H1 (cell line): ENCODE results near the gene SRRM3. TPM values are rescaled to one million over a fixed set of nuclear protein-coding genes. Genes with fewer than 3 reads are reported as not detected.

Experiments used
- ASH2L ChIP-seq: fragments of 200-600, 300-600 bp; sonication (generic); IDR thresholded peaks from one replicate; pipeline ENCODE4 v1.7.1; 2017; ENCODE audit warnings: low read length
- BACH1 ChIP-seq: IDR thresholded peaks from 2 replicates; pipeline ENCODE4 v1.6.1; 2012; ENCODE audit warnings: low read length, improper control_type of control experiment
- BRCA1 ChIP-seq: IDR thresholded peaks from 2 replicates; pipeline ENCODE4 v1.6.1; 2012; ENCODE audit warnings: low read depth, low read length, improper control_type of control experiment
- CBX8 ChIP-seq: fragments of 300-800, 300-1000 bp; sonication (generic); IDR thresholded peaks from 2 replicates; pipeline ENCODE4 v1.7.1; 2016; ENCODE audit warnings: low read depth, low read length, borderline replicate concordance
- CHD2 ChIP-seq: IDR thresholded peaks from 2 replicates; pipeline ENCODE4 v1.6.1; 2012; ENCODE audit warnings: low read length, improper control_type of control experiment
- EP300 ChIP-seq, 2 experiments: IDR thresholded peaks; 1 replicate in 1 of 2; 2 replicates in 1 of 2; pipeline ENCODE4 v1.6.1; 2011 to 2012; ENCODE audit warnings: low read depth in 2 of 2, low read length in 2 of 2, mild to moderate bottlenecking in 2 of 2, borderline replicate concordance in 1 of 2, inconsistent platforms in 1 of 2, moderate library complexity in 1 of 2
- EZH2 ChIP-seq: fragments of 200-600 bp; sonication (generic); IDR thresholded peaks from 2 replicates; pipeline ENCODE4 v1.7.1; 2012; ENCODE audit warnings: low read depth, mild to moderate bottlenecking, moderate library complexity, low read length, inconsistent platforms; ENCODE audit not compliant: severe bottlenecking
- GABPA ChIP-seq: IDR thresholded peaks from 2 replicates; pipeline ENCODE4 v1.6.1; 2011; ENCODE audit warnings: mild to moderate bottlenecking, low read length, moderate library complexity, borderline replicate concordance; ENCODE audit not compliant: insufficient read depth
- HDAC2 ChIP-seq, 2 experiments: fragments of 300-600 bp in 1 of 2; sonication (generic) in 1 of 2; IDR thresholded peaks; 2 replicates each; pipeline ENCODE4 v1.6.1; 2011 to 2012; ENCODE audit warnings: low read depth in 2 of 2, low read length in 2 of 2, mild to moderate bottlenecking in 2 of 2, moderate library complexity in 2 of 2, borderline replicate concordance in 1 of 2, inconsistent platforms in 1 of 2
- HDAC6 ChIP-seq: IDR thresholded peaks from one replicate; pipeline ENCODE4 v1.7.1; 2012; ENCODE audit warnings: low read depth, mild to moderate bottlenecking, inconsistent platforms, low read length, moderate library complexity
- JUN ChIP-seq: IDR thresholded peaks from 2 replicates; pipeline ENCODE4 v1.6.1; 2011; ENCODE audit warnings: low read depth, mild to moderate bottlenecking, improper control_type of control experiment, low read length
- KDM4A ChIP-seq: IDR thresholded peaks from one replicate; pipeline ENCODE4 v1.7.1; 2012; ENCODE audit warnings: low read depth, mild to moderate bottlenecking, moderate library complexity, low read length, inconsistent platforms; ENCODE audit not compliant: severe bottlenecking
- POLR2AphosphoS5 ChIP-seq: IDR thresholded peaks from 2 replicates; pipeline ENCODE4 v1.6.1; 2011; ENCODE audit warnings: low read depth, low read length
- RAD21 ChIP-seq, 2 experiments: IDR thresholded peaks in 1 of 2; conservative IDR thresholded peaks in 1 of 2; 2 replicates each; pipeline ENCODE4 v1.6.1; 2011; ENCODE audit warnings: low read depth in 2 of 2, low read length in 2 of 2, improper control_type of control experiment in 1 of 2, inconsistent platforms in 1 of 2, mild to moderate bottlenecking in 1 of 2, moderate library complexity in 1 of 2
- RFX5 ChIP-seq: IDR thresholded peaks from 2 replicates; pipeline ENCODE4 v1.6.1; 2011; ENCODE audit warnings: low read depth, low read length, improper control_type of control experiment, borderline replicate concordance
- RXRA ChIP-seq: IDR thresholded peaks from 2 replicates; pipeline ENCODE4 v1.6.1; 2011; ENCODE audit warnings: low read depth, mild to moderate bottlenecking, low read length, moderate library complexity; ENCODE audit not compliant: insufficient read depth
- SP1 ChIP-seq: IDR thresholded peaks from 2 replicates; pipeline ENCODE4 v1.6.1; 2011; ENCODE audit warnings: low read depth, low read length
- SP4 ChIP-seq: IDR thresholded peaks from 2 replicates; pipeline ENCODE4 v1.6.1; 2012; ENCODE audit warnings: low read length, inconsistent platforms
- SUZ12 ChIP-seq: fragments of 200-600 bp; sonication (generic); IDR thresholded peaks from 2 replicates; pipeline ENCODE4 v1.6.1; 2012; ENCODE audit warnings: mild to moderate bottlenecking, inconsistent platforms, low read length, moderate library complexity, mixed read lengths
- TAF1 ChIP-seq: IDR thresholded peaks from 2 replicates; pipeline ENCODE4 v1.6.1; 2011; ENCODE audit warnings: mild to moderate bottlenecking, low read depth, low read length
- TEAD4 ChIP-seq: IDR thresholded peaks from 2 replicates; pipeline ENCODE4 v1.6.1; 2012; ENCODE audit warnings: low read depth, low read length, inconsistent platforms, mixed read lengths
- polyA plus RNA-seq, 7 experiments: library from polyadenylated mRNA; depleted of rRNA in 3 of 7; stranded (reverse) in 5 of 7; unstranded in 2 of 7; fragments of >200 nt in 5 of 7; fragments of 200-250 nt in 2 of 7; gene quantifications; 1 replicate in 5 of 7; 2 replicates in 1 of 7; 4 replicates in 1 of 7; pipeline versions ENCODE4 v1.2.1 to v1.2.3, GENCODE V29; 2011 to 2013; ENCODE audit warnings: missing spikeins in 2 of 7, mixed read lengths in 2 of 7
- total RNA-seq: library from RNA; stranded (reverse); fragmentation: NEBNext Ultra II Directional; extraction: Animal tissue kit (Norgen Biotek cat#: 25700); gene quantifications from 2 replicates; pipeline ENCODE4 v1.2.1, GENCODE V29; 2021
- TF ChIP-seq, protein P1 (sequence below): IDR thresholded peaks from 2 replicates; pipeline ENCODE4 v1.6.1; 2012; ENCODE audit warnings: low read length, inconsistent platforms

Gene SRRM3
- total and polyA plus RNA-seq, 2 of the 8 experiments (the other 6 are each of a cell fraction or from before 2014, with no cell fraction given), result 10.4 to 17.4 TPM

- no peak for TF ChIP-seq HDAC6
- TF ChIP-seq CHD2, result peak; percentile 45; the same call in 1 of the 2 replicates
- TF ChIP-seq RXRA, result no peak
- TF ChIP-seq BACH1, result no peak
- no peak for TF ChIP-seq SUZ12
- no peak for TF ChIP-seq EP300 (IDR thresholded peaks at IDR 0.05; ENCODE audit: borderline replicate concordance in 1 of 2, low read depth in 2 of 2, low read length in 2 of 2)
- no peak for TF ChIP-seq POLR2AphosphoS5
- peak; percentile 32 for TF ChIP-seq KDM4A
- no peak for TF ChIP-seq SP4
- no peak for TF ChIP-seq TAF1
- TF ChIP-seq RFX5, result 0 out of 2 replicates have a peak, but pooled peaks have one; percentile 42
- TF ChIP-seq JUN, result no peak
- TF ChIP-seq TEAD4, result peak; percentile 90
- TF ChIP-seq GABPA, result 0 out of 2 replicates have a peak, but pooled peaks have one; percentile 2
- no peak for TF ChIP-seq CBX8
- TF ChIP-seq, protein P1, sequence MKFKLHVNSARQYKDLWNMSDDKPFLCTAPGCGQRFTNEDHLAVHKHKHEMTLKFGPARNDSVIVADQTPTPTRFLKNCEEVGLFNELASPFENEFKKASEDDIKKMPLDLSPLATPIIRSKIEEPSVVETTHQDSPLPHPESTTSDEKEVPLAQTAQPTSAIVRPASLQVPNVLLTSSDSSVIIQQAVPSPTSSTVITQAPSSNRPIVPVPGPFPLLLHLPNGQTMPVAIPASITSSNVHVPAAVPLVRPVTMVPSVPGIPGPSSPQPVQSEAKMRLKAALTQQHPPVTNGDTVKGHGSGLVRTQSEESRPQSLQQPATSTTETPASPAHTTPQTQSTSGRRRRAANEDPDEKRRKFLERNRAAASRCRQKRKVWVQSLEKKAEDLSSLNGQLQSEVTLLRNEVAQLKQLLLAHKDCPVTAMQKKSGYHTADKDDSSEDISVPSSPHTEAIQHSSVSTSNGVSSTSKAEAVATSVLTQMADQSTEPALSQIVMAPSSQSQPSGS, result 0 out of 2 replicates have a peak, but pooled peaks have one; percentile 56
- TF ChIP-seq HDAC2 (IDR thresholded peaks at IDR 0.05; ENCODE audit: borderline replicate concordance in 1 of 2, low read depth in 2 of 2, low read length in 2 of 2), result peak in 1 of 2 experiments; percentile 89; a peak in 1 of 4 replicates
- TF ChIP-seq RAD21 (IDR thresholded peaks at IDR 0.05 in 1 of 2, conservative IDR thresholded peaks at IDR 0.05 in 1 of 2; ENCODE audit: low read depth in 2 of 2, low read length in 2 of 2), result peak; percentile 99 to 100
- TF ChIP-seq EZH2, result no peak
- peak; percentile 61 for TF ChIP-seq ASH2L
- TF ChIP-seq BRCA1, result no peak; the same call in 1 of the 2 replicates
- no peak for TF ChIP-seq SP1
Measured at GRCh38 chr7:76314042-76314721, 112.5 kb downstream of the SRRM3 start (continued).
